HepG2 (cell line): ENCODE measurements around the gene DENND4B. TPM values are rescaled to one million over a fixed set of nuclear protein-coding genes. Genes with fewer than 3 reads are reported as not detected.

Experiments used
- CBFB ChIP-seq: sonication (generic); formaldehyde crosslinking; IDR thresholded peaks from 2 replicates; pipeline ENCODE4 v1.4.0; 2020; ENCODE audit warnings: missing genetic modification reagents
- DPF2 ChIP-seq: sonication (generic); formaldehyde crosslinking; IDR thresholded peaks from 2 replicates; pipeline ENCODE4 v1.4.0; 2020; ENCODE audit warnings: mild to moderate bottlenecking, low read depth, missing genetic modification reagents, borderline replicate concordance
- FOSL2 ChIP-seq: sonication (generic); formaldehyde crosslinking; IDR thresholded peaks from 2 replicates; pipeline ENCODE4 v1.4.0; 2020; ENCODE audit warnings: missing genetic modification reagents
- FOXC1 ChIP-seq: sonication (generic); formaldehyde crosslinking; IDR thresholded peaks from 2 replicates; pipeline ENCODE4 v1.8.0; 2022; ENCODE audit warnings: mild to moderate bottlenecking, missing genetic modification reagents, borderline replicate concordance
- HCFC1 ChIP-seq: fragments of 150-350 bp; IDR thresholded peaks from 2 replicates; pipeline ENCODE4 v1.6.1; 2014; ENCODE audit warnings: low read depth, low read length
- HNRNPLL ChIP-seq: fragments of 200-400 bp; formaldehyde crosslinking; IDR thresholded peaks from 2 replicates; pipeline ENCODE4 v1.6.1; 2017; ENCODE audit warnings: mild to moderate bottlenecking, low read depth, low read length; ENCODE audit not compliant: poor library complexity, severe bottlenecking
- MATR3 ChIP-seq: sonication (generic); formaldehyde crosslinking; IDR thresholded peaks from 2 replicates; pipeline ENCODE4 v1.4.0; 2020; ENCODE audit warnings: missing genetic modification reagents
- NFE2L1 ChIP-seq: sonication (generic); formaldehyde crosslinking; IDR thresholded peaks from 2 replicates; pipeline ENCODE4 v1.4.0; 2020; ENCODE audit warnings: missing genetic modification reagents, mild to moderate bottlenecking, borderline replicate concordance
- RXRB ChIP-seq: IDR thresholded peaks from 2 replicates; pipeline ENCODE4 v1.6.1; 2016; ENCODE audit warnings: borderline replicate concordance, missing genetic modification reagents, missing compliant biosample characterization
- STAT5B ChIP-seq: sonication (generic); formaldehyde crosslinking; IDR thresholded peaks from 2 replicates; pipeline ENCODE4 v1.4.0; 2020; ENCODE audit warnings: missing genetic modification reagents
- TBX2 ChIP-seq: sonication (generic); formaldehyde crosslinking; IDR thresholded peaks from 2 replicates; pipeline ENCODE4 v1.5.0; 2020; ENCODE audit warnings: missing genetic modification reagents, mild to moderate bottlenecking, borderline replicate concordance
- TCF12 ChIP-seq, 2 experiments: fragments of 450-650 bp in 1 of 2; sonication (generic) in 1 of 2; formaldehyde crosslinking in 1 of 2; IDR thresholded peaks; 2 replicates each; pipeline versions ENCODE4 v1.6.1 to v1.8.0; 2017 to 2022; ENCODE audit warnings: antibody characterized with exemption in 1 of 2, mild to moderate bottlenecking in 1 of 2, missing genetic modification reagents in 1 of 2, moderate library complexity in 1 of 2
- ZFP36L1 ChIP-seq: sonication (generic); formaldehyde crosslinking; IDR thresholded peaks from 2 replicates; pipeline ENCODE4 v1.8.0; 2022; ENCODE audit warnings: mild to moderate bottlenecking, missing genetic modification reagents, moderate library complexity
- ZFP36L2 ChIP-seq: sonication (generic); formaldehyde crosslinking; IDR thresholded peaks from 2 replicates; pipeline ENCODE4 v1.4.0; 2020; ENCODE audit warnings: missing genetic modification reagents
- ZNF331 ChIP-seq: sonication (generic); formaldehyde crosslinking; IDR thresholded peaks from 2 replicates; pipeline ENCODE4 v1.4.0; 2020; ENCODE audit warnings: missing genetic modification reagents
- ZNF335 ChIP-seq: sonication (generic); formaldehyde crosslinking; IDR thresholded peaks from 2 replicates; pipeline ENCODE4 v1.4.0; 2020; ENCODE audit warnings: missing genetic modification reagents
- ZSCAN9 ChIP-seq: IDR thresholded peaks from 2 replicates; pipeline ENCODE4 v1.6.1; 2016; ENCODE audit warnings: borderline replicate concordance
- polyA plus RNA-seq, 8 experiments: library from polyadenylated mRNA; depleted of rRNA in 3 of 8; stranded (reverse) in 7 of 8; unstranded in 1 of 8; fragments of >200 nt; fragmentation: Illumina TruSeq in 4 of 8; extraction: Trizol in 4 of 8; gene quantifications; 2 replicates each; pipeline versions ENCODE4 v1.2.1 to v1.2.3, GENCODE V29; 2011 to 2016; ENCODE audit warnings: low read depth in 4 of 8, missing spikeins in 1 of 8, mixed read lengths in 1 of 8; ENCODE audit not compliant: insufficient read depth in 1 of 8
- total RNA-seq, 5 experiments: library from RNA; depleted of rRNA; stranded (reverse); fragments of >200 nt; fragmentation: Illumina TruSeq; extraction: Trizol; gene quantifications; 2 replicates each; pipeline ENCODE4 v1.2.3, GENCODE V29; 2016; ENCODE audit warnings: low read depth in 1 of 5
- TF ChIP-seq, protein P1 (sequence below): sonication (generic); formaldehyde crosslinking; conservative IDR thresholded peaks from 2 replicates; pipeline ENCODE4 v1.8.1; 2023; ENCODE audit warnings: missing genetic modification reagents
- TF ChIP-seq, protein P2 (sequence below): sonication (generic); formaldehyde crosslinking; conservative IDR thresholded peaks from 2 replicates; pipeline ENCODE4 v1.4.0; 2020; ENCODE audit warnings: mild to moderate bottlenecking, missing genetic modification reagents, moderate library complexity
- TF ChIP-seq, protein P3 (sequence below): conservative IDR thresholded peaks from 2 replicates; pipeline ENCODE4 v1.6.1; 2018; ENCODE audit warnings: missing genetic modification reagents
- TF ChIP-seq, protein P4 (sequence below): sonication (generic); formaldehyde crosslinking; IDR thresholded peaks from 2 replicates; pipeline ENCODE4 v1.4.0; 2020; ENCODE audit warnings: missing genetic modification reagents, borderline replicate concordance

Gene DENND4B
- total and polyA plus RNA-seq, 2 of the 13 experiments (the other 11 are each of a cell fraction or from before 2014, with no cell fraction given) = 15.1 to 20.3 TPM

DNA sequence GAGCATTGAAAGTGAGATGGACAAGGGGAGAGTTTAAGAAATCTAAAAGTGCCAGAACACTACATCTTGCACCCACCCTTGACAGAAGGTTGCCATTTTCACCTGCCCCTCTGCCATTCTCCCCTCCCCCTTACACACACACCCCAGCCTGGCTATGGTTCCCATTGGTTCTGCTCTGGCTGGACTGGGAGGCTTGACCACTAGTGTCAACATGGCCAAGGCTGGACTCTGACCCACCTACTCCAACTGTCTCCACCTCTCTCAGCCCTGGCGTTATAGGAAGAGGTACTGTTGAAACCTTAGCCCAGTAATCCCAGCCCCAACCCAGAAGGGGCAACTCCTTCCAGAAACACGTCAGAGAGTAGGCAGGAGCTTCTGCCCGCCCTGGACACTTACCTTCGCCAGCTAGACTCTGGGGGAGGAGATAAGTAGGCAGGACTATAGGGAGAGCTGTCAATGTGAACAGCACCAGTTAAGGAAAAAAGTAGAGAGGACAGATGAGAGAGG, 7.4 kb upstream of the DENND4B start (continued):
- TF ChIP-seq CBFB (CRISPR knock-in tag) (peak; percentile 65; the same call in 1 of the 2 replicates), HCFC1 (0 out of 2 replicates have a peak, but pooled peaks have one; percentile 13), FOXC1 (CRISPR knock-in tag) (no peak), ZSCAN9 (CRISPR knock-in tag) (peak; percentile 19; the same call in 1 of the 2 replicates), HNRNPLL (no peak), TBX2 (CRISPR knock-in tag) (peak; percentile 48; the same call in 1 of the 2 replicates), ZFP36L1 (0 out of 2 replicates have a peak, but pooled peaks have one; percentile 52), TCF12 (IDR thresholded peaks at IDR 0.05) (no peak), TCF12 (CRISPR knock-in tag; IDR thresholded peaks at IDR 0.05) (no peak), ZNF331 (CRISPR knock-in tag) (peak; percentile 90), STAT5B (CRISPR knock-in tag) (no peak), MATR3 (CRISPR knock-in tag) (no peak), RXRB (peak; percentile 38; the same call in 1 of the 2 replicates), ZFP36L2 (CRISPR knock-in tag) (no peak), NFE2L1 (CRISPR knock-in tag) (no peak), FOSL2 (CRISPR knock-in tag) (peak; percentile 43), ZNF335 (no peak), DPF2 (CRISPR knock-in tag) (peak; percentile 31; the same call in 1 of the 2 replicates)
- TF ChIP-seq, protein P1, sequence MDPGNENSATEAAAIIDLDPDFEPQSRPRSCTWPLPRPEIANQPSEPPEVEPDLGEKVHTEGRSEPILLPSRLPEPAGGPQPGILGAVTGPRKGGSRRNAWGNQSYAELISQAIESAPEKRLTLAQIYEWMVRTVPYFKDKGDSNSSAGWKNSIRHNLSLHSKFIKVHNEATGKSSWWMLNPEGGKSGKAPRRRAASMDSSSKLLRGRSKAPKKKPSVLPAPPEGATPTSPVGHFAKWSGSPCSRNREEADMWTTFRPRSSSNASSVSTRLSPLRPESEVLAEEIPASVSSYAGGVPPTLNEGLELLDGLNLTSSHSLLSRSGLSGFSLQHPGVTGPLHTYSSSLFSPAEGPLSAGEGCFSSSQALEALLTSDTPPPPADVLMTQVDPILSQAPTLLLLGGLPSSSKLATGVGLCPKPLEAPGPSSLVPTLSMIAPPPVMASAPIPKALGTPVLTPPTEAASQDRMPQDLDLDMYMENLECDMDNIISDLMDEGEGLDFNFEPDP (CRISPR knock-in tag) = no peak
- TF ChIP-seq, protein P2, sequence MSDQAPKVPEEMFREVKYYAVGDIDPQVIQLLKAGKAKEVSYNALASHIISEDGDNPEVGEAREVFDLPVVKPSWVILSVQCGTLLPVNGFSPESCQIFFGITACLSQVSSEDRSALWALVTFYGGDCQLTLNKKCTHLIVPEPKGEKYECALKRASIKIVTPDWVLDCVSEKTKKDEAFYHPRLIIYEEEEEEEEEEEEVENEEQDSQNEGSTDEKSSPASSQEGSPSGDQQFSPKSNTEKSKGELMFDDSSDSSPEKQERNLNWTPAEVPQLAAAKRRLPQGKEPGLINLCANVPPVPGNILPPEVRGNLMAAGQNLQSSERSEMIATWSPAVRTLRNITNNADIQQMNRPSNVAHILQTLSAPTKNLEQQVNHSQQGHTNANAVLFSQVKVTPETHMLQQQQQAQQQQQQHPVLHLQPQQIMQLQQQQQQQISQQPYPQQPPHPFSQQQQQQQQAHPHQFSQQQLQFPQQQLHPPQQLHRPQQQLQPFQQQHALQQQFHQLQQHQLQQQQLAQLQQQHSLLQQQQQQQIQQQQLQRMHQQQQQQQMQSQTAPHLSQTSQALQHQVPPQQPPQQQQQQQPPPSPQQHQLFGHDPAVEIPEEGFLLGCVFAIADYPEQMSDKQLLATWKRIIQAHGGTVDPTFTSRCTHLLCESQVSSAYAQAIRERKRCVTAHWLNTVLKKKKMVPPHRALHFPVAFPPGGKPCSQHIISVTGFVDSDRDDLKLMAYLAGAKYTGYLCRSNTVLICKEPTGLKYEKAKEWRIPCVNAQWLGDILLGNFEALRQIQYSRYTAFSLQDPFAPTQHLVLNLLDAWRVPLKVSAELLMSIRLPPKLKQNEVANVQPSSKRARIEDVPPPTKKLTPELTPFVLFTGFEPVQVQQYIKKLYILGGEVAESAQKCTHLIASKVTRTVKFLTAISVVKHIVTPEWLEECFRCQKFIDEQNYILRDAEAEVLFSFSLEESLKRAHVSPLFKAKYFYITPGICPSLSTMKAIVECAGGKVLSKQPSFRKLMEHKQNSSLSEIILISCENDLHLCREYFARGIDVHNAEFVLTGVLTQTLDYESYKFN = peak; percentile 94
- TF ChIP-seq, protein P3, sequence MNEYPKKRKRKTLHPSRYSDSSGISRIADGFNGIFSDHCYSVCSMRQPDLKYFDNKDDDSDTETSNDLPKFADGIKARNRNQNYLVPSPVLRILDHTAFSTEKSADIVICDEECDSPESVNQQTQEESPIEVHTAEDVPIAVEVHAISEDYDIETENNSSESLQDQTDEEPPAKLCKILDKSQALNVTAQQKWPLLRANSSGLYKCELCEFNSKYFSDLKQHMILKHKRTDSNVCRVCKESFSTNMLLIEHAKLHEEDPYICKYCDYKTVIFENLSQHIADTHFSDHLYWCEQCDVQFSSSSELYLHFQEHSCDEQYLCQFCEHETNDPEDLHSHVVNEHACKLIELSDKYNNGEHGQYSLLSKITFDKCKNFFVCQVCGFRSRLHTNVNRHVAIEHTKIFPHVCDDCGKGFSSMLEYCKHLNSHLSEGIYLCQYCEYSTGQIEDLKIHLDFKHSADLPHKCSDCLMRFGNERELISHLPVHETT (CRISPR knock-in tag) = no peak
- TF ChIP-seq, protein P4, sequence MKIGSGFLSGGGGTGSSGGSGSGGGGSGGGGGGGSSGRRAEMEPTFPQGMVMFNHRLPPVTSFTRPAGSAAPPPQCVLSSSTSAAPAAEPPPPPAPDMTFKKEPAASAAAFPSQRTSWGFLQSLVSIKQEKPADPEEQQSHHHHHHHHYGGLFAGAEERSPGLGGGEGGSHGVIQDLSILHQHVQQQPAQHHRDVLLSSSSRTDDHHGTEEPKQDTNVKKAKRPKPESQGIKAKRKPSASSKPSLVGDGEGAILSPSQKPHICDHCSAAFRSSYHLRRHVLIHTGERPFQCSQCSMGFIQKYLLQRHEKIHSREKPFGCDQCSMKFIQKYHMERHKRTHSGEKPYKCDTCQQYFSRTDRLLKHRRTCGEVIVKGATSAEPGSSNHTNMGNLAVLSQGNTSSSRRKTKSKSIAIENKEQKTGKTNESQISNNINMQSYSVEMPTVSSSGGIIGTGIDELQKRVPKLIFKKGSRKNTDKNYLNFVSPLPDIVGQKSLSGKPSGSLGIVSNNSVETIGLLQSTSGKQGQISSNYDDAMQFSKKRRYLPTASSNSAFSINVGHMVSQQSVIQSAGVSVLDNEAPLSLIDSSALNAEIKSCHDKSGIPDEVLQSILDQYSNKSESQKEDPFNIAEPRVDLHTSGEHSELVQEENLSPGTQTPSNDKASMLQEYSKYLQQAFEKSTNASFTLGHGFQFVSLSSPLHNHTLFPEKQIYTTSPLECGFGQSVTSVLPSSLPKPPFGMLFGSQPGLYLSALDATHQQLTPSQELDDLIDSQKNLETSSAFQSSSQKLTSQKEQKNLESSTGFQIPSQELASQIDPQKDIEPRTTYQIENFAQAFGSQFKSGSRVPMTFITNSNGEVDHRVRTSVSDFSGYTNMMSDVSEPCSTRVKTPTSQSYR (CRISPR knock-in tag) = peak; percentile 94
